GM19438 (cell line): ENCODE results near the gene HAP1.

Experiments
- ATAC-seq: cut with Tn5 transposase; IDR thresholded peaks from one replicate; pipeline ENCODE4 v1.9.1; 2021; ENCODE audit warnings: low read depth; ENCODE audit not compliant: unreplicated experiment

HAP1 gene

GRCh38 chr17:41763327-41763726 lies 28.9 kb upstream of the HAP1 start:
- ATAC-seq: no peak

- no peak for ATAC-seq
Observed at GRCh38 chr17:41762841-41763240, 28.4 kb upstream of the HAP1 start.

- ATAC-seq: no peak
Observed at GRCh38 chr17:41762391-41762790, 27.9 kb upstream of the HAP1 start.

GRCh38 chr17:41760878-41761277 lies 26.4 kb upstream of the HAP1 start:
- ATAC-seq: no peak

- ATAC-seq: no peak
Observed at GRCh38 chr17:41758601-41759000, 24.2 kb upstream of the HAP1 start.

GRCh38 chr17:41754066-41754465 lies 19.6 kb upstream of the HAP1 start:
- ATAC-seq: no peak

- ATAC-seq: no peak
Observed at GRCh38 chr17:41751288-41751687, 16.8 kb upstream of the HAP1 start.

GRCh38 chr17:41750862-41751261 lies 16.4 kb upstream of the HAP1 start:
- ATAC-seq: no peak

GRCh38 chr17:41748275-41748674 lies 13.8 kb upstream of the HAP1 start:
- ATAC-seq: no peak

GRCh38 chr17:41741709-41742108 lies 7.3 kb upstream of the HAP1 start:
- ATAC-seq: no peak

GRCh38 chr17:41740506-41740905 lies 6.1 kb upstream of the HAP1 start:
- no peak for ATAC-seq

GRCh38 chr17:41739661-41740352 lies 5.4 kb upstream of the HAP1 start:
- ATAC-seq: no peak

GRCh38 chr17:41738801-41739112 lies 4.3 kb upstream of the HAP1 start:
- no peak for ATAC-seq

GRCh38 chr17:41738077-41738800 lies 3.8 kb upstream of the HAP1 start:
- no peak for ATAC-seq

GRCh38 chr17:41737680-41738023 lies 3.2 kb upstream of the HAP1 start:
- no peak for ATAC-seq

GRCh38 chr17:41736983-41737679 lies 2.7 kb upstream of the HAP1 start:
- ATAC-seq: no peak

- ATAC-seq: no peak
Observed at GRCh38 chr17:41735744-41736143, 1.3 kb upstream of the HAP1 start.

- no peak for ATAC-seq
Observed at GRCh38 chr17:41734949-41735313, 488 bp upstream of the HAP1 start.

GRCh38 chr17:41733348-41734138 lies 900 bp downstream of the HAP1 start:
- ATAC-seq: no peak

GRCh38 chr17:41731836-41732235 lies 2.6 kb downstream of the HAP1 start:
- ATAC-seq: no peak

GRCh38 chr17:41730479-41730878 lies 4.0 kb downstream of the HAP1 start:
- no peak for ATAC-seq
